Fibroblast of skin of back (primary cell): ENCODE data around the gene SEC14L1.

Source experiments
- DNase-seq: peaks from one replicate; pipeline ENCODE4 v3.0.0-alpha.2; 2013

The SEC14L1 gene

GRCh38 chr17:77116371-77116860 lies 24.4 kb upstream of the SEC14L1 start:
- DNase-seq, result no peak

- DNase-seq, result no peak
These were observed 23.4 kb upstream of the SEC14L1 start for GRCh38 chr17:77117415-77117814.

- DNase-seq, result no peak
These were observed 22.4 kb upstream of the SEC14L1 start for GRCh38 chr17:77118251-77118928.

- no peak for DNase-seq
These were observed 21.0 kb upstream of the SEC14L1 start for GRCh38 chr17:77119668-77120301.

DNA sequence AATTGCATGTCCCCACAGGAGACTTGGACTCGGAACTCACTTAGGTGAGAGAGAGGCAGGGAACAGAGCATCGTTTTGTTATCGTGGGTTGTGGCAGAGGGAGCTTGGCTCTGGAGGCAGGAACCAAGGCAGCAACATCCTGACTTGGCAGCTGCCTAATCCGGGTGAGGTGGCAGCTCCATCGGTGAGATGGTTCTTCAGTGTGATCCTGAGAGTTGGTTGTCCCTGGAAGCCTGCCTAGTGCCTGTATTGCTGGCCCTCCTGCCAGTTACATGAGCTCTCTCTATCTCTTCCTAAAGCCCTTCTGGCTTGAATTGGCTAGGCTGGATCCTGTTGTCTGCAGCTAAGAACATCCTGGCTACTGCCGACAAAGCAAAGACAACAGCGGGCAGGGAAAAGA lies 19.9 kb upstream of the SEC14L1 start:
- no peak for DNase-seq

DNA sequence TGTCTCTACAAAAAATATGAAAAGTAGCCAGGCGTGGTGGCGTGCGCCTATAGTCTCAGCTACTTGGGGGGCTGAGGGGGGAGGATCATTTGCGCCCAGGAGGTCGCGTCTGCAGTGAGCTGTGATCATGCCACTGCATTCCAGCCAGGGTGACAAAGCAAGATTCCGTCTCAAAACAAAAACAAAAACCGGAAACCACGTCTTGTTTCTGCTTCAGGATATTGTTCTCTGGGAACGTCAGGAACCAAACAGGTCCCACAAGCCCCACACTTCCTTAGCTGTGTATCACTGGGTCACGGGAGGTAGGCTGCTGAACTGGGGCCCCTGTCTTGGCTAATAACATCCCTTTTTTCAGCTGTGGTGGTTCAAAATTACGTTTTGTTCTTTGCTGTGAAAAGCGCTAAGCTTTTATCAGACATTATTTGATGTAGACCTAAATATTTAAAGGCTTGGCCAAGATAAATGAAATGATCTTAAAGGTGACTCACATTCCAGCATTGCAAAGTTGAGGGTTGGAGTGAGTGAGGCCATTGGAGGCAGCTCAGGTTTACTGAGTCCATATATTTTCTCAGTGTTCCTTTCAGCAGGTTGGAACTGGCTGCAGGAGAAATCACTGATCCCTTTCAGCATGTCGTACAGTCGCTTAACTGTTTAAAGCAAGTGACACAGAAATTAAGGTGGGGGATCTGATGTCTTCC lies 16.4 kb upstream of the SEC14L1 start:
- peak; percentile 92 for DNase-seq

GRCh38 chr17:77125432-77125901 lies 15.3 kb upstream of the SEC14L1 start:
- DNase-seq, result peak; percentile 97

DNA sequence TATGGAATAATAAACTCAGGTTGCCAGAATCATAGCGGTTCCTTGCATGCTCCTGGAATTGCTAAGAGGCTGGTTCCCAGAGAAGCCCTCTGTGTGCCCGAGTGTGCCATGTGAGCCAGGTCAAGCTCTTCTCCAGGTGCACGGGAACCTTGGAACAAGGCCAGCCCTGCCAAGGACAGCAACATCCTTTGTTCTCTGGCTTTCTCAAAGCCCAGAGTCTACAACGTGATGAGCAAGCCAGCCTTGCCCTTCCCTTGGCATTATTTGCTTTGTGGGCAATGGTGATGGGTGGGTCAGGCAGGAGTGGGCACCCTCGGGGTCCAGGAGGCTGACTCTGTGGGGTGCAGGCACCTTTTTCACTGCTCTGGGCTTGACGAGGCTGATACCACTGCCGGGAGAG lies 14.2 kb upstream of the SEC14L1 start:
- no peak for DNase-seq

GRCh38 chr17:77127735-77128361 lies 12.9 kb upstream of the SEC14L1 start:
- no peak for DNase-seq

- DNase-seq, result peak; percentile 67
These were observed 11.7 kb upstream of the SEC14L1 start for GRCh38 chr17:77128896-77129567.

DNA sequence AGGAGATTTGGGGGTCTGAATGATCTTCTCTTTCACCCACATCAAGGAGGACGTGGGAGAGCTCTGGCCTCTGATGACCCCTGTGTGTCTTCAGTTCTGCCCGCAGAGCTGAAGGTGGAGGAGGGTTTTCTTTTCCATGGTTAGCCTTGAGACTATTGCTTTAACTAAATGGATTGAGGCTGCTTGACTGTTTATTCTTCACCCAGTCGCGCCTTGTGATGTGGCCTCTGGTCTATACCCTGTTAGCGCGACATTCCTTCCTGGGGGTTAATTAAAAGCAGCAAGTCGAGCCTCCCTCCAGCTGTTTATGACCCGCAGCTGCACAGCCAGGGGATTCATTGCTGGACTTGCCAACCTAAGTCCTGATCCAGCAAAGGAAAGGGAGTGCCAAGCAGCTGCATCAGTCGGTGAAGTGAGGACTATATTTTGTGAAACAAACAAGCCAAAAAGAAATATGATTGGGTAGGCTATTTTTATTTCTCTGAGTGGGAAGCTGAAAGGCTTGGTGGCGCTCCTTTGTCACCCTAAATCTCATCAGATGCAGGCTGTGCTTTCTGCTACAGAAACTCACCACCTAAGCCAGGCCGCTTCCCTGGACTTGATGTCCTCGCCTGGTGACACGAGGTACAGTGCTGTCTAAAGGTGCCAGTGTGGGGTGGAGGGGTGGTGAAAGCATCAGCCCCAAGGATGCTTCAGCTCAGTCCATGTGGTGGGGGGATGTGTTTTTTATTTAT lies 11.0 kb upstream of the SEC14L1 start:
- no peak for DNase-seq

GRCh38 chr17:77130525-77130924 lies 10.2 kb upstream of the SEC14L1 start:
- no peak for DNase-seq

GRCh38 chr17:77131904-77132303 lies 8.9 kb upstream of the SEC14L1 start:
- DNase-seq, result peak; percentile 59

DNA sequence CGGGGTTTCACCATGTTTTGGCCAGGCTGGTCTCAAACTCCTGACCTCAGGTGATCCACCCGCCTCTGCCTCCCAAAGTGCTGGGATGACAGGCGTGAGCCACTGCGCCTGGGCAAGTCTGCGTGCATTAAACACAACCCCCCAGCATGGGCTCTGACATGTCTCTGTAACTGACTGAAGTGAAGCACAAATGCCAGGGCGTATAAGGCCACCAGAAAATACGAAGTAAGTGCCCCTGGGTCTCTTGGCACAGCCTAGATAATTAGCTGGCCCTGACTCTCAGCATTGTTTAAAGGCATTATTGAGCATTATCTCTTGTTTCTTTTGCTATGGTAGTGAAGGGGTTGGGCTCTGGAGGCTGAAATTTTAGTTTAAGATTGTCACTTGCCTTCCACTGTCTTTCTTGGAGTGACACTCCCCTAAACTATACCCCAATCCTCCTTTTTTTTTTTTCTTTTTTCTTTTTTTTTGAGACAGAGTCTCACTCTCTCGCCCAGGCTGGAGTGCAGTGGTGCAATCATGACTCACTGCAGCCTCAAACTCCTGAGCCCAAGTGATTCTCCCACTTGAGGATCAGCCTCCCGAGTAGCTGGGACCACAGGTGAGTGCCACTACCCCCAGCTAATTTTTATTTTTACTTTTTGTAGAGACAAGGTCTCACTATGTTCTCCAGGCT lies 8.2 kb upstream of the SEC14L1 start:
- no peak for DNase-seq

GRCh38 chr17:77133087-77133638 lies 7.6 kb upstream of the SEC14L1 start:
- no peak for DNase-seq

DNA sequence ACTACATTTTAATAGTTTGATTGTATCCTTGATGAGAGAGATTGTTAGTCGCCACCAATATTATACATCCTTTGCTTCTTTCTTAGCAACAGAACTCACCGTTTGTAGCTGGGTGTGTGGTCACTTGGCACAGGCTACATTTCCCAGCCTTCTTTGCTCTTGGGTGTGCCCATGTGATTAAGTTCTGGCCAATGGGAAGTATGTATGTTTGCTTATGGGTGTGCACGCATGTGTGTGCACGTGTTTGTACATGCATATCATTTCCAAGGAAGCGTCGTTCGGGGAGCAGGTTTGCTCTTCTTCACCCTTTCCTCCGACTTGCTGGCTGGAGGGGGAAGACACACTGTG lies 4.4 kb upstream of the SEC14L1 start:
- DNase-seq, result no peak

- no peak for DNase-seq
These were observed 3.7 kb upstream of the SEC14L1 start for GRCh38 chr17:77137111-77137510.

DNA sequence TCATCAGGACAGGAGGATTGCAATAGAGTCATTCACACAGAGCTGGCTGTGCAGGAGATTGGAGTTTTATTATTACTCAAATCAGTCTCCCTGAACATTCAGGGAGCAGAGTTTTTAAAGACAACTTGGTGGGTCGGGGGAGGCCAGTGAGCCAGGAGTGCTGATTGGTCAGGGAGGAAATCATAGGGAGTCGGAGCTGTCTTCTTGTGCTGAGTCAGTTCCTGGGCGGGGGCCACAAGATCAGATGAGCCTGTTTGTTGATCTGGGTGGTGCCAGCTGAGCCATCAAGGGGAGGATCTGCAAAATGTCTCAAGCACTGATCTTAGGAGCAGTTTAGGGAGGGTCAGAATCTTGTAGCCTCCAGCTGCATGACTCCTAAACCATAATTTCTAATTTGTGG lies 2.9 kb upstream of the SEC14L1 start:
- peak; percentile 82 for DNase-seq

DNA sequence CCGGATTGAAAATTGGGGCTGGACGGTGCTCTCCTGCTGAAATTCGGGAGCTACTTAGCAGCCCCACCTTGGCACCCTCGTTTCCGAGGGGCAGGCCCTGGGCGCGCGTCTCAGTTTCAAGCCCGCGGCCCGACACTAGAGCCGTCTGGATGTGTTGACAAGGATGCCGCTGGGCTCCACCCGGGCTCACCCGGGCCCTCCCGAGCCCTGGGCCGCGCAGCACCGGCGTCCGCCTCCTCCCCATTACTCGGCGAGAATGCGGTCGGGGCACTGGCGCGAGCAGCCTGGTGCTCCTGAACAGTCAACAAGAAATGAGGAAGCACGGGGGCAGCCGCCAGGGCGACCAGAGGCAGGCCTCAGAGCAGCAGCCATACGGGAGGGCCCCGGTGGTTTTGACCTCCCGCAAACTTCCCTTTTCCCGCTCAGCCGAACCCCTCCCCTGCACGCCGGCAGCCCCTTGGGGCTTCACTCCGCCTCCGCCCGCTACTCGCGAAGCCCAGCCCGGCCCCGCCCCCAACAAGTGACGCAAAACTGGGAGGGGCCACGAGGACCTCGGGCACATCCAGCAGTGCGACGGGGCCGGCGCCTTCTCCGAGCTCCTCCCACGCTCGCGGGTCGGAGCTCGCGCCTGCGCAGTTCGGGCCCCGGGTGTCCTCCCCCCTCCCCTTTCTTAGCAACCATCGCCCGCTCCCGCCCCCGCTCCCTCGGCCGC lies 447 bp upstream of the SEC14L1 start:
- DNase-seq, result peak; percentile 97

DNA sequence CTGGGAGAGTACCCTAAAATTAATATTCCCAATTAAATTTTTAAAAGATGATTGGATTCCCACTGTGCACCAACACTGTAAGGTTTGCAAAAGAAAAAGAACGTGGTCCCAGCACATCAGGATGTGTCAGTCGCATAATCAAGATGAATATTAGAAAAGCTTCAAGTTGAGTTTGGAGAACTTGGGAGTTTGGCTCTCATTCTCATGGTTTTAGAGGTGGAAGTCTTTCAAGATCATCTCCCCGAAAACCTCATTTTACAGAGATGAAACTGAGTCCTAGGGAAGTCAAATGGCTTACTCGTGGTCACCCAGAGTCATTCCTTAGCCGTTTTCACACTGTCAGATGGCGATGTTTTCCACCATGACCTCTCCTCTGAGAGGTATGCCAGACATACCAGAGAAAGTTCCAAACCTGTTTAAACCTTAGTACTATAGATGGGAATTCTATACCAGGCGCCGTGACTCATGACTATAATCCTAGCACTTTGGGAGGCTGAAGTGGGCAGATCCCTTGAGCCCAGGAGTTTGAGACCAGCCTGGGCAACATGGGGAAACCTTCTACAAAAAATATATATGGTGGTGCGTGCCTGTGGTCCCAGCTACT lies 1.2 kb downstream of the SEC14L1 start:
- DNase-seq, result peak; percentile 63
